Measurements from ENCODE around the gene NLRX1.
"Not testable (repeated sequence)": the region's sequence is repeated elsewhere in the genome, so short reads cannot be mapped to it uniquely, and the experiment has no call there.

Gene NLRX1, protein sequence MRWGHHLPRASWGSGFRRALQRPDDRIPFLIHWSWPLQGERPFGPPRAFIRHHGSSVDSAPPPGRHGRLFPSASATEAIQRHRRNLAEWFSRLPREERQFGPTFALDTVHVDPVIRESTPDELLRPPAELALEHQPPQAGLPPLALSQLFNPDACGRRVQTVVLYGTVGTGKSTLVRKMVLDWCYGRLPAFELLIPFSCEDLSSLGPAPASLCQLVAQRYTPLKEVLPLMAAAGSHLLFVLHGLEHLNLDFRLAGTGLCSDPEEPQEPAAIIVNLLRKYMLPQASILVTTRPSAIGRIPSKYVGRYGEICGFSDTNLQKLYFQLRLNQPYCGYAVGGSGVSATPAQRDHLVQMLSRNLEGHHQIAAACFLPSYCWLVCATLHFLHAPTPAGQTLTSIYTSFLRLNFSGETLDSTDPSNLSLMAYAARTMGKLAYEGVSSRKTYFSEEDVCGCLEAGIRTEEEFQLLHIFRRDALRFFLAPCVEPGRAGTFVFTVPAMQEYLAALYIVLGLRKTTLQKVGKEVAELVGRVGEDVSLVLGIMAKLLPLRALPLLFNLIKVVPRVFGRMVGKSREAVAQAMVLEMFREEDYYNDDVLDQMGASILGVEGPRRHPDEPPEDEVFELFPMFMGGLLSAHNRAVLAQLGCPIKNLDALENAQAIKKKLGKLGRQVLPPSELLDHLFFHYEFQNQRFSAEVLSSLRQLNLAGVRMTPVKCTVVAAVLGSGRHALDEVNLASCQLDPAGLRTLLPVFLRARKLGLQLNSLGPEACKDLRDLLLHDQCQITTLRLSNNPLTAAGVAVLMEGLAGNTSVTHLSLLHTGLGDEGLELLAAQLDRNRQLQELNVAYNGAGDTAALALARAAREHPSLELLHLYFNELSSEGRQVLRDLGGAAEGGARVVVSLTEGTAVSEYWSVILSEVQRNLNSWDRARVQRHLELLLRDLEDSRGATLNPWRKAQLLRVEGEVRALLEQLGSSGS

DNA sequence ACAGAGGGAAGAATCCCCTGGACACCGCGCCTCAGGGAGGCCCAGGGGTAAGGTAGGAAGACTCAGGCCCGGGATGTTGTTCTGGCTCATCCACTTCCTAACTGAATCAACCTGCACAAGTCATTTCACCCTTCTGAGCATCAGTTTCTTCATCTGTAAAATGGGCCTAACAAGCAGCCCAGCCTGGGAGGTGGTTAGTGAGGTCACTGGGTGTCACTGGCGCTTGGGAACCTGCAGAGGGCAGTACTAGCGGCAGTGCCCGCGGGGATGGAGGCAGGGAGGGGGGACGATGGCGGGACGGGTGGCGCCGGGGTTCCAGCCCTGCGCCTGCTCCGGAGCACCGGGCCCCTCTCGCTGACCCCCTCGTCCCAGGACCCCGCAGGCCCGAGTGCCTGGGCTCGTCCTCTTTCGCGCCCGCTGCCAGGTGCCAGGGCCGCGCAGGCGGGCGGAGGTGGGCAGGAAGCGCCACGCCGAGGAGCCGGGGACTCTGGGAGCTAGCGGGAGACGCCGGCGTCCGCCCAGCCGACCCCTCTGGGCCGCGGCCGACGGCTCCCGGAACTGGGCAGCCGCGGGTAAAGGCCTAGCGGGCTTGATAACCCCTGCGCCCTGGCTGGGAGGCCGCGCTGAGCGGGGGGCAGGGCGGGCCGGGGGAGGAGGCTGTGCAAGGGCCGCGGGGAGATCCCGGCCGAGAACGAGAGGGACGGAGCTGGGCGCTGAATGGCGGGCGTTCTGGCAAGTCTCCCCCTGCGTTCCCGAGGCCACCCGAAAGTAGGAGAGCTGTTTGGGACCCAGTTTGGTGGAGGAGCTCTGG, at the start of gene NLRX1:
TSS of gene NLRX1 (plus strand) at position 255 of the 811 bp plus-strand sequence. CDS start 2,679 bp downstream, outside the sequence.
- DNase-seq, result peak; percentile 53

DNA sequence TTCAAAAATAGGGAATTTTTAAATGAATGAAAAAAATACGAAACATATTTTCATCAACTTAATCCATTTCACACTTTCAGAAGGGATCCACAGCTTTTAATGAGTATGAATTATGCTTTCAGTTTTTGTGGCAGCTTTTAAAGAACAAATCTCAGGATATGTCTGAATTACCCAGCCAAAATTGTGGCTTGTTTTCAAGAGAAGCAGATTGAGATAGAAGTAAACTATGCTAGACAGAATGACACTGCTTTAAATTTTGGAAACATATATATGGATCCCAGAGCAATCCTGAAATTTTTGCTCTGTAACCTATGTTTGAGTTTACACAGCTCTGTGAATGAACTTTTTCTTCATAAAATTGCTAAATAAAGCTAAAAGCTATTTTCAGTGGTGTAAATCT, 49.6 kb upstream of the NLRX1 start:
- no peak for DNase-seq

GRCh38 chr11:119120639-119121007, 47.9 kb upstream of the NLRX1 start:
- peak; percentile 59 for DNase-seq

DNA sequence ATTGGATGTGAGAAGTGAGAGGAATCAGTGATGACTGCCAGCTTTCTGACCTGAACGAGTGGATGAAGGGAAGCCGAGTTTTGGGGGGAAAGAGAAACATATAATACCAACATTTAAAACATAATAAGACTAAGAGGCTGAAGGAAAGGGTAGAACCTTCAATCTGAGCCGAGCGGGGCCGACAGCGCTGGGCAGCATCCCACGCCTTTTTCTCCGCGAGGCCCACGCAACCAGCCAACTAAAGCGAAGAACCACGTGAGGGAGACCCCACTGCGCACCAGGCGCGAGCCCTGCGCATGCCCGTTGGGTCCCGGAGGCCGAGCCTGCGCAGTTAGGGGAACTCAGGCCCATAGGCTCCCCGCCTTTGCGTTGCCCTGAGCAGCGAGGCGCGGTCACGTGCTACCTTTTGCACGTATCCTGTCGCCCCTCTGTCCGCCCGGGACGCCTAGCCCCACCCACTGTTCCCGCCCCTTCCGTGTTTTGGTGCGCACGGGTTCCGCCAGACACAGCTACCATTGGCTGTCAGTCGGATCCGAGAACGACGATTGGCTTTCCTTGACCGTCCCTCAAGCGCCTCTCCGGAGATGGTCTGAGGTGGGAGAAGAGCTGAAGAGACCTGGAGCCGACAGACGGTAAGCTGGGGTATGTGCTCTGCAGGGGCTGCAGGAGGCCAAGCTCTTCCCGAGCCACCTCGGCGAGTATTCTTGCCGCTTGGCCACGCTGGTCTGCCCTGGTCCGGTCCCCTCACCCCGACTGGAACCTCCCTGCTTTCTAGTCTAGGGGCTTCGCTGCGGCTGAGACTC, 47.3 kb upstream of the NLRX1 start, which contains the start of gene HINFP:
TSS of gene HINFP (plus strand) at position 573 of the 803 bp plus-strand sequence. CDS start 5,365 bp downstream, outside the sequence.
- peak; percentile 99 for DNase-seq

GRCh38 chr11:119121811-119122124, 46.8 kb upstream of the NLRX1 start:
- DNase-seq, result no peak

- no peak for DNase-seq
These were observed 42.7 kb upstream of the NLRX1 start for GRCh38 chr11:119125821-119126220.

DNA sequence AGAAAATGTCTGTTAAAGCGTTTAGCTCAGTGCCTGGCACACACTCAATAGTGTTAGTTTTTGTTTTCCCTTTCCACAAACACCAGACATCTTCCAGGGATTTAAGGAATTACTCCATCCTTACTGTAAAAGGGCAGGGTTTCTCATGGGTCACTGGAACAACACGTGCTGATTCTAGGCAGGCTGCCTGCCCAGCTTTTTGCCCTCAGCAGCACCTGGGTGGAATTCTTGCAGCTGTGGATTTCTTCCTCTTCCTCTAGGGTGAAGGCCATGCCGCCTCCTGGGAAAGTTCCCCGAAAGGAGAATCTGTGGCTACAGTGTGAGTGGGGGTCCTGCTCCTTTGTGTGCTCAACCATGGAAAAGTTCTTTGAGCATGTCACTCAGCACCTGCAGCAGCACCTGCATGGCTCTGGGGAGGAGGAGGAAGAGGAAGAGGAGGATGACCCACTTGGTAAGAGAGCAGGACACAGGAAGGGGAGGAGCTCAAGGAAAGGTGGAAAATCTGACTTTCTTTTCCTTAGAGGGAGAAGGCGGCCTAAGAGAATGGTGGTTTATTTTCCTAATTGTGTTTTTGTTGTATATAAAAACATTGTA, 41.8 kb upstream of the NLRX1 start:
- DNase-seq, result no peak

DNA sequence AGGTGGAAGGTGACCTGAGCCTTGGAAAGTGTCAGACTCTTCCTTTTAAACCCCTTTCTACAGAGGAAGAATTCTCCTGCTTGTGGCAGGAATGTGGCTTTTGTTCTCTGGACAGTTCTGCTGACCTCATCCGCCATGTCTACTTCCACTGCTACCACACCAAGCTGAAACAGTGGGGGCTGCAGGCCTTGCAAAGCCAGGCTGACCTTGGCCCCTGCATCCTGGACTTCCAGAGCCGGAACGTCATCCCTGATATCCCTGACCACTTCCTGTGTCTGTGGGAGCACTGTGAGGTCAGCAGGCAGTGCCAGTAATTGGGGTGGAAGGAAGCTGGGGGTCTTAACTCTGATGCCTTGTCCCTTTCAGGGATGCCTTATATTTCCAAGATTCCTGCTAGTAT, 37.9 kb upstream of the NLRX1 start:
- no peak for DNase-seq

DNA sequence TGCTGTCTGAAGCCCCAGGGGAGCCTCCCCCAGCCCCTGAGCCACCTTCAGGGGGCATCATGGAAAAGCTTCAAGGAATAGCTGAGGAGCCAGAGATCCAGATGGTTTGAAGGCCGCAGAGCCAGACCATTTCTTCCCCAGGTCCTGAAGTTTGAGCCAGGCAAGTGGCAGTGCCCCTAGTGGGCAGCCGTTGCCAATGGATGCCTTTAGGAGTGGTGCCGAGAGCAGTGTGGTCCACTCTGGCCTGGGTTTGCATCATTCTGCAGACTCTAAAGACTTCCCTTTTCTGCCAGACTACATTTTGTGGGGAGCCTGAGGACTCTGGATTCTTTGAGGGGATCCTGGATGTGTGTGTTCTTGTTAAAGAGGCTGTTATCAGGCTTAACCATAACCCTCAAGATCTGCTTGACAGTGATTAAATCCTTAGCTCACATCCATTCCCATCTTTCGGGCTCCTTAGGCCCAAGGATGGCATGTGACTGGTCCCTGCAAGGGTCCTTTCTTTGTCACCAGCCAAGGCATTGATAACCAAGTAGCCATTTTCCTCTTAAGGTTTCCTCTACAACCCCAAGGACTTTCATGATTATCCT, 34.0 kb upstream of the NLRX1 start:
- DNase-seq, result peak; percentile 10

DNA sequence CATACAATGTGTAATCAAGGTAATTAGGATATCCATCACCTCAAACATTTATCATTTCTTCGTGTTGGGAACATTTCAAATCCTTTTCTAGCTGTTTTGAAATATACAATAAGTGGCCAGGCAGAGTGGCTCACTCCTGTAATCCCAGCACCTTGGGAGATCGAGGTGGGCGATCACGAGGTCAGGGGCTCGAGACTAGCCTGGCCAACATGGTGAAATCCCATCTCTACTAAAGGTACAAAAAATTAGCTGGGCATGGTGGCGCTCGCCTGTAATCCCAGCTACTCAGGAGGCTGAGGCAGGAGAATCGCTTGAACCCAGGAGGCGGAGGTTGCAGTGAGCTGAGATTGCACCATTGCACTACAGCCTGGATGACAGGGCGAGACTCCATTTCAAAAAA, 29.2 kb upstream of the NLRX1 start:
- not testable (repeated sequence) for DNase-seq

DNA sequence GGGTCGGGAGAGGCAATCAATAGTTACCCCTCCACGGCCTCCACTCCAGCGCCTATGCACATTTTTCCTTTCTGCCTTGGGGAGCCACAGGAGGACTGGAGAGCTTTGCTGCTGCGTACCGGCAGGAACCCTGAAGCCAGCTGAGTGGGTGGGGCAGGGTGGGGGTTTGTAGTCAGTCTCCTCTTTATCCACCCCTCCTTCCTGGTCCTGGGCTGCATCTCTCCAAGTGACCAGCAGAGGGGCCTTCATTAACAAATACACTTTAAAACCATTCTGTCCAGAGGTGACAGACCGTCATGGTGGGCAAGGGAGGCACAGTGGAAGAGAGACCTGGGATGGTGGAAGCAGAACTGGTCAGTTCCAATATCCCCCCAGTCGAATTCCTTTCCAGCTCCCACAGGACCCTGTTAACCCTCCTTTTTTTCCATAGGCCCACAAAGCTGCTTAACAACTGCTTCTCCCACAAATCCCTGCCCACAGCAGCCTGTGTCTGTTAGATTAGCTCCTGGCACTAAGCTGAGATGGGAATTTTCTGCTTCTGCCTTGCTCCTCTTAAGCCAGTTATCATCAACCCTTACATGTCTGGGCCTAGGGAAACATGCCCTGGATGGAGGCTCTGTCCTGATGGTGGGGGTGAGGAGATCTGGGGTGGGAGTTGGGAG, 23.6 kb upstream of the NLRX1 start:
- DNase-seq, result peak; percentile 96

DNA sequence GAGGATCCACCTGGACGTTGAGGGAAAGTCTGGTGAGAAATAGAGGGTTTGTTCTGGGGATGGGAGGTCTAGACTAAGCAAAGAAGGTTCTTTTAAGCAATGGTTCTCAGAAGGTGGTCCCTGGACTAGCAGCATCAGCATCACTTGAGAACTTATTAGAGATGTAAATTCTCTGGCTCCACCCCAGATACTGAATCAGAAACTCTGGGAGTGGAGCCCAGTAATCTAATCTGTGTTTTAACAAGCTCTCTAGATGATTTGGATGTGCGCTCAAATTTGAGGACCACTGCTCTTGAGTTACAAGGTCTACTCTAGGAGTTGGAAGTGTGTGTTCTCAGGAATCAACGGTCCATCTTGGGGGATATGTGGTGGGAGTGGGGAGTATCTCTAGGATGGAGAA, 23.0 kb upstream of the NLRX1 start:
- no peak for DNase-seq

- peak; percentile 95 for DNase-seq
These were observed 20.8 kb upstream of the NLRX1 start for GRCh38 chr11:119147604-119148333.

- DNase-seq, result peak; percentile 58
These were observed 19.9 kb upstream of the NLRX1 start for GRCh38 chr11:119148720-119149017.

- peak; percentile 91 for DNase-seq
These were observed 19.3 kb upstream of the NLRX1 start, which contains the start of gene ABCG4 for GRCh38 chr11:119149018-119149785. ABCG4 (plus strand) TSS chr11:119149052; CDS start chr11:119149966, 914 bp downstream.

GRCh38 chr11:119149786-119150275, 18.7 kb upstream of the NLRX1 start:
- no peak for DNase-seq

DNA sequence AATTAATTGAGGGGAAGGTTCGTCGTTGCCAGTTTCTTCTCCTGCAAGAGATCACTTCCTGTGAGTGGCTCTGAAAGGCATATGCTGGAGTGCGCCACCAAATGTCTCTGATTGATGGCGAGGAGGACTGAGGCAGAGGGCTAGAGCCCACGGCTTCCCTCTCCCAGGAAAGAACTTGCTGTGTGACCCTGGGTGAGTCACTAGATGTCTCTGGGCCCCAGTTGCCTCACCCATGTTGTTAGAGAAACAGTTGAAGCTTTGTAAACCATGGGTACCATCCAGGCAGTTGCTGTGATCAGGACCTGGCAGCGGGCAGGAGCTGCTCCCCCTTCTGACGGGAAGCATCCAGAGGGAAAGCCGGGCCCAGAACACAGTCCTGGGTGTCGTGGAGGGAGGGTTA, 16.5 kb upstream of the NLRX1 start:
- DNase-seq, result no peak

DNA sequence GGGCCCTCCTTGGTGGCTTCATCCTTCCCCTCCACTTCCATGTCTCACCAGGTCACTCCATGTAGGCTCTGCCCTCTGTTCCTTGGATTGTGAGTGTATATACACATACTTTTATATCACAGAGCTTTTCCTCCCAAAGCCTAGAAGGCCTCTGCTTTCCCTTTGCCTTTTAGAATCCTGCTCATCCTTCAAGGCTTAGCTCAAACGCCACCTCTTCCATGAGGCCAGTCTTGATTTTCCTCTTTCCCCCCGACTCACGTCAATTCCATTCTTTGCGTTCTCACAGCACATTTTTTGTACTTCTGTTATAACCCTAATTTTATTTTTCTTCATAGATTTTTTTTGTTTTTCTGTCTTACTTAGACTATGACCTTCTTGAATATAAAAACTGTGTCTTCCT, 15.9 kb upstream of the NLRX1 start:
- no peak for DNase-seq

All from NCI-H82 (cell line).